HepG2 (cell line): ENCODE results near the gene IPP. TPM values are rescaled to one million over a fixed set of nuclear protein-coding genes. Genes with fewer than 3 reads are reported as not detected.
A peak's percentile ranks its signal among the peaks of the same experiment; 100 is the strongest.

Source experiments
- BRCA1 ChIP-seq: sonication (generic); formaldehyde crosslinking; IDR thresholded peaks from 2 replicates; pipeline ENCODE4 v1.4.0; 2020; ENCODE audit warnings: missing genetic modification reagents
- CSRNP2 ChIP-seq: sonication (generic); formaldehyde crosslinking; conservative IDR thresholded peaks from 2 replicates; pipeline ENCODE4 v1.8.0; 2022; ENCODE audit warnings: low read depth, missing genetic modification reagents
- GLMP ChIP-seq: sonication (generic); formaldehyde crosslinking; IDR thresholded peaks from 2 replicates; pipeline ENCODE4 v1.9.0; 2021; ENCODE audit warnings: missing genetic modification reagents, mild to moderate bottlenecking, borderline replicate concordance
- MYC ChIP-seq: sonication (generic); formaldehyde crosslinking; IDR thresholded peaks from 2 replicates; pipeline ENCODE4 v1.9.0; 2021; ENCODE audit warnings: missing genetic modification reagents, borderline replicate concordance
- PATZ1 ChIP-seq: sonication (generic); formaldehyde crosslinking; IDR thresholded peaks from 2 replicates; pipeline ENCODE4 v1.4.0; 2020; ENCODE audit warnings: missing genetic modification reagents
- RNF219 ChIP-seq: sonication (generic); formaldehyde crosslinking; IDR thresholded peaks from 2 replicates; pipeline ENCODE4 v1.5.0; 2020; ENCODE audit warnings: mild to moderate bottlenecking, missing genetic modification reagents
- SNAPC5 ChIP-seq: sonication (generic); formaldehyde crosslinking; IDR thresholded peaks from 2 replicates; pipeline ENCODE4 v1.8.1; 2023; ENCODE audit warnings: mild to moderate bottlenecking, missing genetic modification reagents, borderline replicate concordance
- SRSF4 ChIP-seq: fragments of 200-400 bp; formaldehyde crosslinking; IDR thresholded peaks from one replicate; pipeline ENCODE4 v1.6.1; 2018; ENCODE audit warnings: mild to moderate bottlenecking, low read depth, low read length, moderate library complexity; ENCODE audit not compliant: poor library complexity, severe bottlenecking
- ZKSCAN1 ChIP-seq: fragments of 150-350 bp; IDR thresholded peaks from 2 replicates; pipeline ENCODE4 v1.6.1; 2014; ENCODE audit warnings: low read length
- ZNF124 ChIP-seq: sonication (generic); formaldehyde crosslinking; IDR thresholded peaks from 2 replicates; pipeline ENCODE4 v1.4.0; 2020; ENCODE audit warnings: missing genetic modification reagents
- ZNF138 ChIP-seq: sonication (generic); formaldehyde crosslinking; IDR thresholded peaks from 2 replicates; pipeline ENCODE4 v1.5.0; 2020; ENCODE audit warnings: mild to moderate bottlenecking, low read depth, missing genetic modification reagents
- ZNF20 ChIP-seq: sonication (generic); formaldehyde crosslinking; IDR thresholded peaks from 2 replicates; pipeline ENCODE4 v1.4.0; 2020; ENCODE audit warnings: mild to moderate bottlenecking, moderate library complexity, missing genetic modification reagents
- ZNF414 ChIP-seq: sonication (generic); formaldehyde crosslinking; IDR thresholded peaks from 2 replicates; pipeline ENCODE4 v1.5.0; 2020; ENCODE audit warnings: missing genetic modification reagents
- ZNF770 ChIP-seq: sonication (generic); formaldehyde crosslinking; IDR thresholded peaks from 2 replicates; pipeline ENCODE4 v1.5.0; 2020; ENCODE audit warnings: mild to moderate bottlenecking, missing genetic modification reagents
- ZUFSP ChIP-seq: sonication (generic); formaldehyde crosslinking; IDR thresholded peaks from 2 replicates; pipeline ENCODE4 v1.9.0; 2021; ENCODE audit warnings: missing genetic modification reagents, mild to moderate bottlenecking, borderline replicate concordance
- polyA plus RNA-seq, 8 experiments: library from polyadenylated mRNA; depleted of rRNA in 3 of 8; stranded (reverse) in 7 of 8; unstranded in 1 of 8; fragments of >200 nt; fragmentation: Illumina TruSeq in 4 of 8; extraction: Trizol in 4 of 8; gene quantifications; 2 replicates each; pipeline versions ENCODE4 v1.2.1 to v1.2.3, GENCODE V29; 2011 to 2016; ENCODE audit warnings: low read depth in 4 of 8, missing spikeins in 1 of 8, mixed read lengths in 1 of 8; ENCODE audit not compliant: insufficient read depth in 1 of 8
- total RNA-seq, 5 experiments: library from RNA; depleted of rRNA; stranded (reverse); fragments of >200 nt; fragmentation: Illumina TruSeq; extraction: Trizol; gene quantifications; 2 replicates each; pipeline ENCODE4 v1.2.3, GENCODE V29; 2016; ENCODE audit warnings: low read depth in 1 of 5

The IPP gene
- total and polyA plus RNA-seq, 2 of the 13 experiments (the other 11 are each of a cell fraction or from before 2014, with no cell fraction given), result 3.0 to 9.7 TPM

GRCh38 chr1:45750298-45751038 is at the start of gene IPP (continued):
- TF ChIP-seq ZNF414, result peak; percentile 30; the same call in 1 of the 2 replicates
- TF ChIP-seq CSRNP2 (CRISPR knock-in tag), result no peak
- peak; percentile 93 for TF ChIP-seq ZNF124 (CRISPR knock-in tag)
- TF ChIP-seq PATZ1 (CRISPR knock-in tag), result peak; percentile 90
- peak; percentile 94; the same call in 1 of the 2 replicates for TF ChIP-seq BRCA1
- TF ChIP-seq SNAPC5 (CRISPR knock-in tag), result 0 out of 2 replicates have a peak, but pooled peaks have one; percentile 21
- no peak for TF ChIP-seq ZNF138 (CRISPR knock-in tag)
- TF ChIP-seq SRSF4, result no peak
- no peak for TF ChIP-seq ZUFSP
- TF ChIP-seq MYC (CRISPR knock-in tag), result peak; percentile 54; the same call in 1 of the 2 replicates
- TF ChIP-seq ZNF770, result no peak; the same call in 1 of the 2 replicates
- TF ChIP-seq ZKSCAN1, result no peak
- TF ChIP-seq GLMP (CRISPR knock-in tag), result no peak
- 0 out of 2 replicates have a peak, but pooled peaks have one; percentile 70 for TF ChIP-seq ZNF20 (CRISPR knock-in tag)
- TF ChIP-seq RNF219, result no peak
